Kidney epithelial cell (primary cell): ENCODE measurements around the gene ZNF19. TPM values are rescaled to one million over a fixed set of nuclear protein-coding genes. Genes with fewer than 3 reads are reported as not detected.
A peak's percentile ranks its signal among the peaks of the same experiment; 100 is the strongest.

Experiments
- DNase-seq: peaks from one replicate; pipeline ENCODE4 v3.0.0-alpha.2; 2010; ENCODE audit warnings: low read depth
- H3K27me3 ChIP-seq: 2 replicates; pipeline ENCODE4 v1.6.0; 2011; ENCODE audit warnings: low read length; ENCODE audit not compliant: control insufficient read depth, insufficient read depth
- H3K36me3 ChIP-seq: 2 replicates; pipeline ENCODE4 v1.5.1; 2011; ENCODE audit warnings: low read length; ENCODE audit not compliant: control insufficient read depth, insufficient read depth
- H3K4me3 ChIP-seq: 2 replicates; pipeline ENCODE4 v1.5.1; 2011; ENCODE audit warnings: low read depth, mild to moderate bottlenecking, control low read depth, low read length
- total RNA-seq: library from RNA; depleted of rRNA; stranded (reverse); fragments of >200 nt; gene quantifications from 2 replicates; pipeline ENCODE4 v1.2.3, GENCODE V29; 2015
- TF ChIP-seq, protein P1 (sequence below): IDR thresholded peaks from 2 replicates; pipeline ENCODE4 v1.5.1; 2011; ENCODE audit warnings: mild to moderate bottlenecking, moderate library complexity, low read length, control low read depth, inconsistent platforms; ENCODE audit not compliant: insufficient read depth, poor library complexity, severe bottlenecking

The ZNF19 gene
- total RNA-seq, 1 donor from 2014 or later: 3.6 TPM

DNA sequence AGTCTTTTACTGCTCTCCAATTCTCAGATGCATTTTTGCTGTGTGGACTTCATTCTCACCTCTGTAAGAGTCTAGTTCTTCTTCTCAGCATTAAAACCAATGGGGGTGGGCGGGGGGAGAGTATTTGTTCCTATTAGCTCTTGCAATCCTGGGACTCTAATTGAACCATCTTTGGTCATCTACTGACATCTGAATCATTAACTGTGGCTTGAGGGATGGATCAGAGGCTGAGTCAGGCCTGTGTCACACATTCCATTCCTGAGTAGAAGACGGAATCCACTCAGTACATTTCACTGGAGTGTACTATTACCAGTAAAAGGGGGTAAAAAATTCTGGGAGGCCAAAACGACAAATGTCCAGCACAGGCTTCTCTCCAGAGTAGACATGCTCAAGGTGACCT lies 14.3 kb downstream of the ZNF19 start:
- TF ChIP-seq, protein P1, sequence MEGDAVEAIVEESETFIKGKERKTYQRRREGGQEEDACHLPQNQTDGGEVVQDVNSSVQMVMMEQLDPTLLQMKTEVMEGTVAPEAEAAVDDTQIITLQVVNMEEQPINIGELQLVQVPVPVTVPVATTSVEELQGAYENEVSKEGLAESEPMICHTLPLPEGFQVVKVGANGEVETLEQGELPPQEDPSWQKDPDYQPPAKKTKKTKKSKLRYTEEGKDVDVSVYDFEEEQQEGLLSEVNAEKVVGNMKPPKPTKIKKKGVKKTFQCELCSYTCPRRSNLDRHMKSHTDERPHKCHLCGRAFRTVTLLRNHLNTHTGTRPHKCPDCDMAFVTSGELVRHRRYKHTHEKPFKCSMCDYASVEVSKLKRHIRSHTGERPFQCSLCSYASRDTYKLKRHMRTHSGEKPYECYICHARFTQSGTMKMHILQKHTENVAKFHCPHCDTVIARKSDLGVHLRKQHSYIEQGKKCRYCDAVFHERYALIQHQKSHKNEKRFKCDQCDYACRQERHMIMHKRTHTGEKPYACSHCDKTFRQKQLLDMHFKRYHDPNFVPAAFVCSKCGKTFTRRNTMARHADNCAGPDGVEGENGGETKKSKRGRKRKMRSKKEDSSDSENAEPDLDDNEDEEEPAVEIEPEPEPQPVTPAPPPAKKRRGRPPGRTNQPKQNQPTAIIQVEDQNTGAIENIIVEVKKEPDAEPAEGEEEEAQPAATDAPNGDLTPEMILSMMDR: no peak
- peak; percentile 73 for DNase-seq
- Histone ChIP-seq H3K36me3 (peaks cover 2% of the 10 kb centered on the region), H3K27me3 (no peaks in the 10 kb centered on the region), H3K4me3 (no peak overlapping the region)

DNA sequence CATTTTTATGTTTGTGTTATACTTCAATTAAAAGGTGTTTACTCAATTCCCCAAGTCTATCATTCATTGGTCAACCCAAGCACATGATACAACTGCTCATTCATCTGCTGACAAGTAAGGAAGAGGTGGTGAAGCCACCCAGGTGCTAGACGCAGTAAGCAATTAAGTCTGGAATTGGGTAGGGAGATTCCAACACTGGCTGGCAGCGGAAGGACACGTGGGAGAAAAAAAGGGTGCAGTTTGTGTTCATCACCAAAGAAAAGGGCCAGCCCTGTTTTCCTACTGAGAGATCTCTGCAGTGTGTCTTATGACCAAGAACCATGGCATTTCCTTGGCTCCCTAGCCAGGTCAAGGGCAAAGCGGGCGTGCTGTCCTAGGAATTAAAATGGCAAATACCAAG lies 15.2 kb downstream of the ZNF19 start:
- TF ChIP-seq, protein P1: no peak
- Histone ChIP-seq H3K36me3 (peaks cover 2% of the 10 kb centered on the region), H3K4me3 (no peak overlapping the region), H3K27me3 (no peaks in the 10 kb centered on the region)
- DNase-seq: no peak

DNA sequence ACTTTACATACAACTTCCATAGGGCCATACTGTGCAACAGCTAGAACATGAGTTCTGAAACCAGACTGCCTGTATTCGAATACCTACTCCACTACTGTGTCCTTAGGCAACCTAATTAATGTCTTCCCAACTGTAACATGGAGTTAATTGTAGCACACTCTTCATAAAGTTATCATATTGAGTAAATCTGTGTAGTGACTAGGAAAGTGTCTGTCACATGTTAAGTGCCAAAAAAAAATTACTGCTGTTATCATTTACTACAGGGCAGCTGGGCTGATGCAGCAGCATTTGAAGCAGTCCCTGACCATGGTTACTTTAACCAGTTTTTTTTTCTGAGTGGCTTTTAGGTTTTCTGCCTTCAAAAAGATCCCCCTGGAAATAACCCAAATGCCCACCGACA lies 16.2 kb downstream of the ZNF19 start:
- Histone ChIP-seq H3K27me3 (no peaks in the 10 kb centered on the region), H3K36me3 (peaks cover 2% of the 10 kb centered on the region), H3K4me3 (no peak overlapping the region)
- no peak for DNase-seq
- TF ChIP-seq, protein P1: no peak

DNA sequence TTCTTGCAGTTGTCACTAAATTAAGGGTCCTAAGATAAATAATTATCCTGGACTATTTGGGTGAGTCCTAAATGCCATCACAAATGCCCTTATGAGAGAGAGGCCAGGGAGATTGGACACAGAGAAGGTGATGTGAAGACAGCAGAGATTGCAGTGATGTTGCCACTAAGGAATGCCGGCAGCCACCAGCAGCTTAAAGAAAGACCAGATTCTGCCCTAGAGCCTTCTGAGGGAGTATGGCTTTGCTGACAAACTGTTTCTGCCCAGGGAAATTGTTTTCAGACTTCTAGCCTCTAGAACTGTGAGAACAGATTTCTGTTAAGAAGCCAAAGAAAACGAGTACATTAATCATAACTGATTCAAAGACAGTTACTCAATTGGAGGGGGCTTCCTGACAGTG lies 17.1 kb downstream of the ZNF19 start:
- DNase-seq: no peak

DNA sequence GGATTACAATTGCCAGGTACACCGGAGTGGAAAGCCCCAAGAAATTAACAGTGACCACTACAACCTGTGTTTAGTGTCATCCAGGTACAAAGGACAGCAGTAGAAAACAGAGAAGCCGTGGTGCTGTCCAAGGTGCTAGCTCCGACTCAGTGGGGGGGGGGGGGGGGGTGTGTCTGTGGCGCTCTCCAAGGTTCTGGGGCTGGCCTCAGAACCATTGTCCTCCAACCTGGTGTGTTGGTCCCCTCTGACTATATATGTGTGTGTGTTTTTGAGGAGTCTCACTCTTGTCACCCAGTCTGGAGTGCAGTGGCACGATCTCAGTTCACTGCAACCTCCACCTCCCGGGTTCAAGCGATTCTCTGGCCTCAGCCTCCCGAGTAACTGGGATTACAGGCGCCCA lies 21.3 kb downstream of the ZNF19 start:
- no peak for DNase-seq
- no peak overlapping the region for H3K4me3 ChIP-seq
- TF ChIP-seq, protein P1: no peak
- H3K27me3 ChIP-seq: no peaks in the 10 kb centered on the region
- H3K36me3 ChIP-seq: no peaks in the 10 kb centered on the region

More for the DNA sequence above, 17.1 kb downstream of the ZNF19 start:
- H3K36me3 ChIP-seq: peaks cover 2% of the 10 kb centered on the region
- no peaks in the 10 kb centered on the region for H3K27me3 ChIP-seq
- no peak overlapping the region for H3K4me3 ChIP-seq
- TF ChIP-seq, protein P1: no peak

DNA sequence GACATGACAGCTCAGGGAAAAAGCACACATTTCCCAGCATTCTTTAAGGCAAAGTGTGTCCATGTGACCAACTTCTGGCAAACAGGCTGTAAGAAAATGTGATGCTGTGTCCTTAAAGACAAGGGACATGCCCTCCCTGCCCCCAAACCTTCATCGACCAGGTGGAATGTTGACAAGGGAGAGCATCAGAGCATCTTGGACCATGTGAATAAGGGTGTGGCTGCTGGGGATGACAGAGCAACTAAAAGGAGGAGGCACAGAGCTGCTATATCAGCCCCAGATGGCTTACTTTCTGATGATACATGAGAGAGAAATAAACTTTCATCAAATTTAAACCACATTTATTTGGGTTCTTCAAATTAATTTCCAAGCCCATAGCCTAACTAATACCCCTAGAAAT lies 24.9 kb downstream of the ZNF19 start:
- Histone ChIP-seq H3K36me3 (no peaks in the 10 kb centered on the region), H3K27me3 (no peaks in the 10 kb centered on the region), H3K4me3 (no peak overlapping the region)
- DNase-seq: no peak
- TF ChIP-seq, protein P1: no peak
